HG03103 (cell line): ENCODE data around the gene IPO11.
"Not testable (repeated sequence)": the region's sequence is repeated elsewhere in the genome, so short reads cannot be mapped to it uniquely, and the experiment has no call there.

Experiments
- ATAC-seq: cut with Tn5 transposase; IDR thresholded peaks from one replicate; pipeline ENCODE4 v1.9.1; 2021; ENCODE audit warnings: low read depth; ENCODE audit not compliant: unreplicated experiment

The IPO11 gene

GRCh38 chr5:62593331-62593730 lies 180.8 kb downstream of the IPO11 start:
- ATAC-seq = no peak

GRCh38 chr5:62594364-62594984 lies 181.9 kb downstream of the IPO11 start:
- ATAC-seq = no peak

GRCh38 chr5:62596096-62596495 lies 183.5 kb downstream of the IPO11 start:
- no peak for ATAC-seq

- no peak for ATAC-seq
Observed at GRCh38 chr5:62596691-62597090, 184.1 kb downstream of the IPO11 start.

GRCh38 chr5:62597314-62597713 lies 184.8 kb downstream of the IPO11 start:
- ATAC-seq = no peak

GRCh38 chr5:62600560-62601252 lies 188.1 kb downstream of the IPO11 start:
- ATAC-seq = no peak

GRCh38 chr5:62603934-62604333 lies 191.4 kb downstream of the IPO11 start:
- ATAC-seq = no peak

- no peak for ATAC-seq
Observed at GRCh38 chr5:62605638-62606037, 193.1 kb downstream of the IPO11 start.

GRCh38 chr5:62606878-62607277 lies 194.3 kb downstream of the IPO11 start:
- ATAC-seq = no peak

- ATAC-seq = no peak
Observed at GRCh38 chr5:62607615-62608014, 195.1 kb downstream of the IPO11 start.

- no peak for ATAC-seq
Observed at GRCh38 chr5:62608529-62609511, 196.3 kb downstream of the IPO11 start.

GRCh38 chr5:62614355-62614754 lies 201.8 kb downstream of the IPO11 start:
- ATAC-seq = no peak

- ATAC-seq = no peak
Observed at GRCh38 chr5:62616615-62617277, 204.2 kb downstream of the IPO11 start.

- ATAC-seq = no peak
Observed at GRCh38 chr5:62617943-62618342, 205.4 kb downstream of the IPO11 start.

- no peak for ATAC-seq
Observed at GRCh38 chr5:62620761-62621160, 208.2 kb downstream of the IPO11 start.

GRCh38 chr5:62621280-62621679 lies 208.7 kb downstream of the IPO11 start:
- ATAC-seq = no peak

- ATAC-seq = no peak
Observed at GRCh38 chr5:62623271-62623670, 210.7 kb downstream of the IPO11 start.

GRCh38 chr5:62624436-62624835 lies 211.9 kb downstream of the IPO11 start:
- not testable (repeated sequence) for ATAC-seq

- ATAC-seq = no peak
Observed at GRCh38 chr5:62626534-62626933, 214.0 kb downstream of the IPO11 start.

GRCh38 chr5:62627121-62627520 lies 214.6 kb downstream of the IPO11 start:
- no peak for ATAC-seq

- no peak for ATAC-seq
Observed at GRCh38 chr5:62627901-62628300, 215.3 kb downstream of the IPO11 start.
